GM12872 (cell line): ENCODE data around the gene AP3D1.
A peak's percentile ranks its signal among the peaks of the same experiment; 100 is the strongest.

ENCODE experiments used
- CTCF ChIP-seq: IDR thresholded peaks from 3 replicates; pipeline ENCODE4 v1.5.1; 2011; ENCODE audit warnings: low read depth, mild to moderate bottlenecking, low read length, moderate library complexity; ENCODE audit not compliant: insufficient read depth

Gene AP3D1

GRCh38 chr19:2179095-2179494 is 27.7 kb upstream of the AP3D1 start:
- TF ChIP-seq CTCF, result no peak

DNA sequence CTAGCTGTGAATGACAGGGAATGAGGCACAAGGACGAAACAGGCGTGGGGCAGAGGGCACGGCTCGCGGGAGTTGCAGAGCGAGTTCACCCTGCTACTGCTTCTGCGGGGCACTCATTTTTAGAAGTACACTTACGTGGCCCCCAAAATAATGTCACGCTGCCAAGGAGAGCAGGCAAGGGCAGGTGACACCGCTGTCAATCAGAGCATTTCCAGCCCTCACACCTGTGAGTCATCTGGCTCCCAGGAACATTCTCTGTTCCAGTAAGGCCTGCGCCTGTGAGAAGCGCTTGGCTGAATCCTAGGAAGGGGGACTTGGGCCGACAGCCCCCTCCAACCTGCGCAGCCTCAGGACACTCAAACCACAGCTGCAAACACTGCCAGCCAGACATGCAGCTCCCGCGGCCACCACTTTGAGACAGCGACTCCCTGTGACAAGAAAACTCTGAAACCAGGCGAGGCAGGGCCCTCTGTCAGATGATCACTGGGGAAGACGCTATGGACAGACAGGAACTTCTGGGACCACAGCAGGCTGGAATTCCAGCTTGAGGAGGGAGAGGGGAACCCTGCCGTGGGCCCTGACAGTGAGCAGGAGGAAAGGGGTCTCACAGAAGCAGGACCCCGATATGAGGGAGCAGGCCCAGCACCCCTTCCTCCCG is 25.1 kb upstream of the AP3D1 start:
- no peak for TF ChIP-seq CTCF

DNA sequence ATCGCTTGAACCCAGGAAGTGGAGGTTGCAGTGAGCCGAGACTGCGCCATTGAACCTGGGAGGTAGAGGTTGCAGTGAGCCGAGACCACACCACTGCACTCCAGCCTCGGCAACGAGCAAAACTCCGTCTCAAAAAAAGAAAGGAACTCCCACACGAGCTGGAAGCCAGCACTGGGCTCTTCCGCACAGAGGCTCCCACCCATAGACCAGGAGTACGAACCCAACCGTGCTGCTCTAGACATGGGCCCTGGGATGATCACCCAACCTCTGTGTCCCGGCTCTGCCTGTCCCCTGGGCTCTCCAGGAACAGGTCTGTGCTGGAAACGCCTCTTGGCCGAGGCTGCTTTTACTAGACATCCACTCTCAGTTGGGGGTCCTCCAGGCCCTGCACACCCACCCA is 24.4 kb upstream of the AP3D1 start:
- TF ChIP-seq CTCF, result no peak

DNA sequence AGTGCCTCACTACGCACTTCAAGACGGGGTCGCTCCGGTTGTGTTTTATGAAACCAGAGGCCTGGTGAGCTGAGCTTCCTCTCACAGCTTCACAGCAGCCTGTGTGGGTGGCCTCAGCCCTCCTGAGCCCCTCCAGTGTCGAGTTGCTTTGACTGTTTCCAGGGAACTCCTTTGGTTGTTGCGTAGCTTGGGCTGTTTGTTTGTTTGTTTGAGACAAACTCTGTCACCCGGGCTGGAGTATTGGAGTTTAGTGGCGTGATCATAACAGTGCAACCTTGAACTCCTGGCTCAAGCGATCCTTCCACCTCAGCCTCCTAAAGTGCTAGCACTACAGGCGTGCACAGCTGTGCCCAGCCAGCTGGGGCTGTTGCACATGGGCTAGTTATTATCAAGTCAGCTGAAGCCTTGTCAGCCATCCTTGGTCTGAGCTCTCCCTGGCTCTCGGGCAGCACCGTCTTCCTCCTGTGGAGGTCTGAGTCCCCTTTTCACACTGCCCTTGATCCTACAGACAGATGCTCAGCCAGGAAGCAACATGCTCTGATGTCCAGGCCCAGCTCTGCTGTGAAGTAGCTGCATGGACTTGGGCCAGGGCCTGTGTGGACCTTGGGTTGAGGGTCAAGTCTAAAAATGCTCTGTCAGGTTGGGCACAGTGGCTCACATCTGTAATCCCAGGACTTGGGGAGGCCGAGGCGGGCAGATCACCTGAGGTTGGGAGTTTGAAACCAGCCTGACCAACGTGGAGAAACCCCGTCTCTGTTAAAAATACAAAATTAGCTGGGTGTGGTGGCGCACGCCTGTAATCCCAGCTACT is 22.6 kb upstream of the AP3D1 start:
- TF ChIP-seq CTCF, result no peak

DNA sequence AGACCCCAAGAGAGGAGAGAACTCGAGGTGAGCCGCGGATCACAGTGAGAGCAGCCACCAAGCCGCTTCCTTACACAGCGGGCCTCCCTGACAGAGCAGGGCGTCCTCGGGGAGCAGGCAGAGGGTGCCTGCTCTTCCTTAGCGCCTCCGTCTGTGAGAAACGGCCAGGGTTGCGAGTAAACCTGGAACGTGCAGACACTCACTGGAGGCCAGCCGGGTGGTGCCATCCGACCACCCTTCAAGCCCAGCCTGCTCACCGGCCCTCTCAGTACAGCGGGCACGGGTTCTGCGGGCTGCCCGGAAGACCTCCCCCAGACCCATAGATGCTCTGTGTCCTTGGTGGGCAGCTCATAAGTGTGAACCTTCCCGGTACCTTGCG is 22.0 kb upstream of the AP3D1 start:
- no peak for TF ChIP-seq CTCF

DNA sequence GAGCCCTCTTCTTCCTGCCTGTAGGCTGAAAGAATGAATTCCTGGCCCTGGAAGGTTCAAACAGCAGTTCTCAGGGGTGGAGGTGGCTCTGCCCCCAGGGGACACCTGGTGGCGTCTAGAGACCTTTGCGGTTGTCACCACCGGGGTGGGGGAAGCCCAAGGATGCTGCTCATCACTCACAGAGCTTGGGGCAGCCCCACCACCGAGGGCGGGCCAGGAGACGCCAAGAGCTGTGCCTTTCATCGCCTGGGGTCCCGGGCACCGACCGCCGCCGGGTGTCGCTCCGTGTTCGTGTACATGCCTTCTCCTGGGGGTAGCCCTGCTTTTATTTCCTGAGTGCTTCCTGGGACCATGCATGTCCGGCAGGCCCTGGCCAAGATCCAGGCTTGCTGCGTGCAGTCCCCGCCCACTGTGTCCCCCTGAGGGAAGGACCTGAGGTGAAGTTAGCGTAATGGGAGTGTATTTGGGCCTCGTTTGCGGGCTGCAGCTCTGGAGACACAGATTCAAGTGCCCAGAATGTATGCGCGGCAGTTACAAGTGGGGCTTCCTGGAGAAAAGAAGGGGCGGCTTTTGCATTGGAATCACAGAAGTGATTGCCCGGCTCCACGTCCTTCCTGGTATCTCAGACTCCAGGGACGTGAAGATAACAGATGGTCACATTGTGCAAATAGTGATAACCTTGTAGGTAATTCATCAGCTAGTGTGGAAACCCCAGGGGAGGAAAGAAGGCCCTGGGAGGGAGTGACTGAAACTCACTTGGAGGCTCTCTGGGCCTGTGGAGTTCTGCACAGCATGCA is 20.2 kb upstream of the AP3D1 start:
- TF ChIP-seq CTCF, result peak; percentile 39; the same call in 2 of the 3 replicates

- TF ChIP-seq CTCF, result no peak
Observed at GRCh38 chr19:2170987-2171348, 19.6 kb upstream of the AP3D1 start.
